Smooth muscle cell of the brain vasculature (primary cell): Measurements from ENCODE around the gene LGI4.
"Not testable (repeated sequence)": the region's sequence is repeated elsewhere in the genome, so short reads cannot be mapped to it uniquely, and the experiment has no call there.

Experiments
- DNase-seq: peaks from one replicate; pipeline ENCODE4 v3.0.0-alpha.2; 2012; ENCODE audit warnings: low read depth, low spot score

Gene LGI4

DNA sequence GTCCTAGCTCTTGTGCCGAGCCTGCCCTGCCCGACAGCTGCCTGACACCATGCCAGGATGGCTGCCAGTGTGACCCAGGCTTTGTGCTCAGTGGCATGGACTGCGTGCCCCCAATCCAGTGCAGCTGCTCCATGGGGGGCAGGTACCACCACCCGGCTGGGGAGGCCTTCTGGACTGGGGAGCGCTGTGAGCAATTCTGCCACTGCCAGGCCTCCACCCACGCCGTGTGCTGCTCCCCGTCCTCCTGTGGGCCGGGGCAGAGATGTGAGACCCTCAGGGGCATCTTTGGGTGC lies 28.6 kb downstream of the LGI4 start:
- no peak for DNase-seq

DNA sequence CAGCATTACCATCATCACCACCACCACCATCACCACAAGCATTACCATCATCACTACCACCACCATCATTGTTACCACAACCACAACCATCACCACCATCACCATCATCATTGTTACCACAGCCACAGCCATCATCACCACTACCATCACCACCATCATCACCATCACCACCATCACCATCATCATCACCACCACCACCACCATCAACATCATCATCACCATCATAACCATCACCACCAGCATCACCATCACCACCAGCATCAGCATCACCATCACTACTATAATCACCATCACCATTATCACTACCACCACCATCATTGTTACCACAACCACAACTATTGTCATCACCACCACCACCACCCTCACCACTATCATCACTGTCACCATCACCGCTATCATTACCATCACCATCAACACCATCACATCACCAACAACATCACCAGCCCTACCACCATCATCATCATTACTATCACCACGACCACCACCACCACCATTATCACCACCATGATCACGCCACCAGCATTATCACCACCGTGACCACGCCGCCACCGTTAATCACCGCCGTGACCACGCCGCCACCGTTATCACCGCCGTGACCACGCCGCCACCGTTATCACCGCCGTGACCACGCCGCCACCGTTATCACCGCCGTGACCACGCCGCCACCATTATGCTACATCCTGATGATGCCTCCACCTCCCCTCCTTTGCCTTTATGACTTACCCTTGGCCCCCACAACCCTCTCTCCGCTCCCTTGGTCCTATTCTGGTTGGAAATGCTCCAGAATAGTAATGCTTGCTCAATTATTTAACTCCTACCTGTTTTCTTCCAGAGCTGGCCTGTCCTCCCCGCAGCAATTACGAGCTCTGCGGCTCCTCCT lies 29.2 kb downstream of the LGI4 start:
- DNase-seq, result no peak

GRCh38 chr19:35105047-35105410 lies 29.8 kb downstream of the LGI4 start:
- DNase-seq, result no peak

GRCh38 chr19:35104361-35104760 lies 30.5 kb downstream of the LGI4 start:
- DNase-seq, result no peak

DNA sequence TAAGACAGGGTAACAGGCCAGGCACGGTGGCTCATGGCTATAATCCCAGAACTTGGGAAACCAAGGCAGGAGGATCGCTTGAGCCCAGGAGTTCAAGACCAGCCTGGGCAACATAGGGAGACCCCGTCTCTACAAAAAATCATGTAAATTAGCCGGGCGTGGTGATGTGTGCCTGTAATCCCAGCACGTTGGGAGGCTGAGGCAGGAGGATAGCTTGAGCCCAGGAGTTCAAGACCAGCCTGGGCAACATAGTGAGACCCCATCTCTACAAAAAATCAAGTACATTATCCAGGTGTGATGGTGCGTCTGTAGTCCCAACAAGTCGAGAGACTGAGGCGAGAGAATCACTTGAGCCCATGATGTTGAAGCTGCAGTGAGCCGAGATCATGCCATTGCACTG lies 31.2 kb downstream of the LGI4 start:
- DNase-seq, result not testable (repeated sequence)

- not testable (repeated sequence) for DNase-seq
These were observed 32.9 kb downstream of the LGI4 start for GRCh38 chr19:35101949-35102348.

GRCh38 chr19:35100588-35101533 lies 34.0 kb downstream of the LGI4 start:
- DNase-seq, result no peak

DNA sequence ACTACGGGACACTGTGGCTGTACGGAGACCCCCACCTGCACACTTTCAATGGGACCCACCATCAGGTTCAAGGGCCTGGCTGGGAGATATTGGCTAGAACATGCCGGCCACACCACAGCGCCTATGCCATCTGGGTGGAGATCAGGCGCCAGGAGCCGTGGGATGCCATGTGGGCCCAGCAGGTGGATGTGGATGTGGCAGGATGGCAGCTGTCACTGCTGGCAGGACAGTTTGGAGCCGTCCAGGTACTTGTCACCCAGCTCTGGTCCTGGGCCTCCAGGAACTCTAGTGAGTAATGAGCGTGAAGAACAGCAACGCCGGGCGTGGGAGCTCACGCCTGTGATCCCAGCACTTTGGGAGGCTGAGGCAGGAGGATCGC lies 35.0 kb downstream of the LGI4 start:
- no peak for DNase-seq

GRCh38 chr19:35099155-35099896 lies 35.5 kb downstream of the LGI4 start:
- no peak for DNase-seq

DNA sequence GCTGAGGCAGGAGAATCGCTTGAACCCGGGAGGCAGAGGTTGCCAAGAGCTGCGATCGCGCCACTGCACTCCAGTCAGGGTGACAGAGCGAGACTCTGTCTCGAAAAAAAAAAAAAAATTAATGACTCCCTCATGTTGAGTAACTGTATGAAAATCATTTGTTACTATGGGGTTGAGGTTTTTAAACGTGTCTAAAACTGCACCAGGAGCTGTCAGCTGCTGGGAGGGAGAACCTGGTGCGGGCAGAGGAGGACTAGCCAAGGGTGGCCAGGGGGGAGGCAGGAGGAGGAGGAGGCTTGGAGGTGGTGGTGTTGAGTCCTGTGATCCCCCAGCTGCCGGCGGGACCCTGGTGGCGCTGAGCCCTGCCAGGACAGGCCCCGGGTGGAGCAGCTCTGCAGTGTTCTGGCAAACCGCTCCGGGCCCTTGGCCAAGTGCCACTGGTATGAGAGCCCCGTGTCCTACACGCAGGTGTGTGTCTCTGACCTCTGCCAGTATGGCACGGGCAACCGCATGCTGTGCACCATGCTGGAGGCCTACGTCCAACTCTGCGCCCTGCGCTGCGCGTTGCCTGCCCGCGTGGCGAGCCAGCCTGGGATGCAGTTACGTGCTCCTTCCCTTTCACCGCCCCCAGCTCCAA lies 36.3 kb downstream of the LGI4 start:
- DNase-seq, result no peak

- no peak for DNase-seq
These were observed 39.0 kb downstream of the LGI4 start for GRCh38 chr19:35095667-35096368.

GRCh38 chr19:35094656-35095055 lies 40.2 kb downstream of the LGI4 start:
- no peak for DNase-seq

- no peak for DNase-seq
These were observed 40.8 kb downstream of the LGI4 start for GRCh38 chr19:35093941-35094647.

GRCh38 chr19:35093430-35093829 lies 41.4 kb downstream of the LGI4 start:
- DNase-seq, result no peak

GRCh38 chr19:35090506-35091214 lies 44.2 kb downstream of the LGI4 start:
- DNase-seq, result no peak

GRCh38 chr19:35090160-35090505 lies 44.7 kb downstream of the LGI4 start:
- no peak for DNase-seq

GRCh38 chr19:35089554-35089953 lies 45.3 kb downstream of the LGI4 start:
- DNase-seq, result no peak

GRCh38 chr19:35088131-35088913 lies 46.5 kb downstream of the LGI4 start:
- no peak for DNase-seq

GRCh38 chr19:35087393-35087792 lies 47.5 kb downstream of the LGI4 start:
- DNase-seq, result no peak
